Stimulated activated naive CD8-positive, alpha-beta T cell treated with anti-CD3 and anti-CD28 coated beads, Interleukin-15, amount 100 ng/mL, for 72 hours (primary cell): Measurements from ENCODE around the gene FEM1C.
"Not testable (repeated sequence)": the region's sequence is repeated elsewhere in the genome, so short reads cannot be mapped to it uniquely, and the experiment has no call there.

ENCODE experiments used
- ATAC-seq: fragments of 150-1000 bp; cut with Tn5 transposase; 2 replicates; pipeline ENCODE4 v1.10.0; 2021; ENCODE audit warnings: mild to moderate bottlenecking, moderate library complexity
- DNase-seq, 2 donors: peaks; one replicate each; pipeline ENCODE4 v3.0.0; 2021 to 2022
- H3K27ac Mint-ChIP-seq, 2 donors: one replicate each; pipeline ENCODE4 v1.8.0; 2022; ENCODE audit warnings: mild to moderate bottlenecking in 2 of 2, mixed read lengths in 2 of 2, moderate library complexity in 2 of 2
- H3K27me3 Mint-ChIP-seq: one replicate; pipeline ENCODE4 v1.8.0; 2022; ENCODE audit warnings: mixed read lengths
- H3K4me1 Mint-ChIP-seq: one replicate; pipeline ENCODE4 v1.8.0; 2022; ENCODE audit warnings: mild to moderate bottlenecking, mixed read lengths
- H3K4me3 Mint-ChIP-seq, 2 donors: one replicate each; pipeline ENCODE4 v1.8.0; 2022; ENCODE audit warnings: mild to moderate bottlenecking in 2 of 2, mixed read lengths in 2 of 2, moderate library complexity in 1 of 2
- H3K9me3 Mint-ChIP-seq, 2 donors: one replicate each; pipeline ENCODE4 v1.8.0; 2022; ENCODE audit warnings: mixed read lengths in 2 of 2

FEM1C gene

DNA sequence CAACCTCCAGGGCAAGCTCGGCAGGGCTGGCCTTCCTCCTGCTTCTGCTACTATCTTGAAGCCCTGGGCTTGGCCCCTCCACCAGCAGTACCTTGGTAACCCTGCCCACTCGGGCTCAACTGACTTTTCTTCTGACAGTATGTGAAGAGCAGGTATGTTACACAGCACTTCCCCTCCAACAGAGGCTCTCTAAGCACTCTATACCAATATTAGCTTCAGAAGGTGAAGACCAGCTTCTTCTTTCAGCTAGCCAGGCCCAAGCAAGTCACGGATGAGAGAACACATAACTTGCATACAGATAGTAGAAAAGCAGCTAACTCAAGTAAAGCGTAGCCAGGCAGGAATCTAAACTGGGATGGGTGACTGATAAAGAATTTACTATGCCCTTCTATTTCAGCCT, 64.3 kb downstream of the FEM1C start:
- peaks cover 52% of the 10 kb centered on the region for H3K27me3 Mint-ChIP-seq
- peaks cover 13% of the 10 kb centered on the region for H3K4me1 Mint-ChIP-seq
- ATAC-seq (no peak), DNase-seq (no peak)
- no peak overlapping the region for H3K27ac Mint-ChIP-seq
- no peak overlapping the region for H3K4me3 Mint-ChIP-seq
- H3K9me3 Mint-ChIP-seq: peaks cover 0 to 8% of the 10 kb centered on the region in 2 donors

GRCh38 chr5:115479166-115479873, 65.3 kb downstream of the FEM1C start:
- H3K9me3 Mint-ChIP-seq, H3K4me1 Mint-ChIP-seq, H3K27ac Mint-ChIP-seq, ATAC-seq, DNase-seq, H3K4me3 Mint-ChIP-seq: not testable (repeated sequence)
- H3K27me3 Mint-ChIP-seq: peaks cover 56% of the 10 kb centered on the region

- Mint-ChIP-seq H3K9me3 (peaks cover 0 to 8% of the 10 kb centered on the region in 2 donors), H3K27me3 (peaks cover 61% of the 10 kb centered on the region), H3K27ac (no peak overlapping the region), H3K4me3 (no peak overlapping the region), H3K4me1 (no peaks in the 10 kb centered on the region)
- no peak for DNase-seq
- no peak for ATAC-seq
Measured at GRCh38 chr5:115478281-115478680, 66.3 kb downstream of the FEM1C start.

DNA sequence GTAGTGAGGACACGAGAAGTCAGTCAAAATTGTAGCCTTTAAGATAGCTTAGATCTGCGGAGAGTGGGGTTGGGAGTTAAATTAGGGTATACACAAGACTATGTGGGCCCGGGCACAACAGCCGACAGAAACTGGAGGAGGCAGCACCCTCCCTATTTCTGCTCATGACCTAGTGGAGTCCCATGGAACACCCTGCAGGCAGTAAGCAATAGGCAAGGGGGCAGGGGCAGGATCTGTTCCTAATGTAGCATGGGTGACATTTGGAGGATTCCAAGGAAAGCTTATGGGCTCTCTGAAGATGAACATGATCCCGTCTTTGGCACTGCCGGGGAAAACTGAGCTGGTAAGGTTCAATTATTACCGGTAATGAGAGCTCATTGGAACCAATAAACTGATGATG, 67.0 kb downstream of the FEM1C start:
- Mint-ChIP-seq H3K27me3 (peaks cover 64% of the 10 kb centered on the region), H3K27ac (no peak overlapping the region), H3K4me3 (no peak overlapping the region), H3K4me1 (no peaks in the 10 kb centered on the region), H3K9me3 (peaks cover 0 to 8% of the 10 kb centered on the region in 2 donors)
- no peak for ATAC-seq
- DNase-seq: no peak

DNA sequence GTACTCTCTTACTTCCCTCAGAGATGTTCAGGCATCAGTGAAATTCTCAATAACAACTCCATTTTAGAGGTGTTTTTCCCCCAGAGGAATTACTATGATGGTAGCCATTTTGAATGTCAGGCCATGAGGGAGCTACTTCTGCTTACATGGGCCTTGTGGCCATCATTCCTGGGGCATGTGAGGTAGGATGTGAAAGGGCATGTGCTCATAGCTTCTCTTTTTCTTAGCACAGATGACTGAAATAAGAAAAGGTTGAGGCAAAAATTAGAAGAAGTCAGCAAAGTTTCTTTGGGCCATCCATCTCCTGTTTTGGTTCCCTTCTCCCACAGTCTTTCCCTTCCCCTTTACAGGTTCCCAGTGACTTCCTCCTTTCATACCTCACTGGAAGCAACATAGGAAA, 68.8 kb downstream of the FEM1C start:
- H3K4me3 Mint-ChIP-seq: no peak overlapping the region
- peaks cover 72% of the 10 kb centered on the region for H3K27me3 Mint-ChIP-seq
- H3K27ac Mint-ChIP-seq: no peak overlapping the region
- ATAC-seq (no peak), DNase-seq (no peak)
- peaks cover 0 to 8% of the 10 kb centered on the region in 2 donors for H3K9me3 Mint-ChIP-seq
- no peaks in the 10 kb centered on the region for H3K4me1 Mint-ChIP-seq

- Mint-ChIP-seq H3K9me3 (peaks cover 0 to 8% of the 10 kb centered on the region in 2 donors), H3K4me1 (no peaks in the 10 kb centered on the region), H3K27ac (peak overlapping the region in 1 of 2 donors; percentile 7), H3K4me3 (no peak overlapping the region), H3K27me3 (peaks cover 61% of the 10 kb centered on the region)
- DNase-seq (no peak), ATAC-seq (no peak)
Measured at GRCh38 chr5:115472271-115473025, 72.1 kb downstream of the FEM1C start.

DNA sequence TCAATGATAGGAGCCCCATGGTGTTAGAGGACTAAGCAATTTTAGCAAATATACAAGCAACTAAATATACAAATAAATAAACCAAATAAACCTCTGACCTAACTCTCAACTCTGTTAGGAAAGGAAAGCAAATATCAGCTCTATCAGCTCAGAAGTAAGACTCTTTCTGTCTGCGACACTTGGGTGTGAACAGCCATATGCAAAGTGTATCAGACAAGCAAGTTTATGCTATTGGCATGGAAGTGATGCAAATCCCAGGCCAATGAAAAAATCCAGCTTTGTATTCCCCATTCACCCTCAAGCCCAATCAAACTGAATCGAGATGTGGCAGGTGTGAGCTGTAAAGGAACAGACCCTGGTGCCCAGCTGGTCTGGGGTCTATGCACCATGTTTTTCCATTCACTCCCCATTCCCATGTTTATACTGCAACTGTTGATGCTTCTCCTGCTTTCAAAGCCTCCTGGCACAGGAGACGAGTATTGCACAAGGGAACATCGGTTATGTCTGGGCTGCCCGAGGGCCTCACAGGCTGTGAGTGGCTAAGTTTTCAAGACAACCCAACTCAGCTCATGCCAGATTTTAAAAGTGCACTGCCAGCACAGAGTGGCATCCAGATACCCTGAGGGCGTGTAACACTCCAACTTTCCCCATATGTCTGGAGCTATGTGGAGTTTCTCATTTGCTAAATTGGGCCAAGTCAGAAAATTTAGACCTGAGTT, 73.1 kb downstream of the FEM1C start:
- H3K4me3 Mint-ChIP-seq: no peak overlapping the region
- DNase-seq (no peak), ATAC-seq (no peak)
- H3K4me1 Mint-ChIP-seq: no peaks in the 10 kb centered on the region
- peaks cover 0 to 8% of the 10 kb centered on the region in 2 donors for H3K9me3 Mint-ChIP-seq
- H3K27ac Mint-ChIP-seq: no peak overlapping the region
- H3K27me3 Mint-ChIP-seq: peaks cover 61% of the 10 kb centered on the region

DNA sequence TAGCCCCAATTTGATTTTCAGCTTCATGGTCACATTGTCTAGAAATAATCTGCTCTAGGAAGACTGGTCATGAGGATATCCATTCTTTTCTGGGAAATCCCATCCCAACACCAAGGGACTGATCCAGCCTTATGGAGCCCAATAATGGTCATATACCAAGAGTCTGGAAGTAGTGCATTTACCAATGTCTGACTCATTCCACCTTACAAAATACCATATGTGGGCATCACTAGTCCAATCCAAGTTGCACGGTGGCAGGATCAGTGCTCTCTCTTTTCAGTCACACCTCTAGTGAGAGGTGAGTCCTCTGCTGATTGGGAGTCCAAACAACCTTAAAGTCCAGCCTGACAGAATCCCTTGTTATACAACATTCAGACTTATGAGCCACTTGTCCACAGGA, 73.7 kb downstream of the FEM1C start:
- no peak for ATAC-seq

More for the DNA sequence above, 73.7 kb downstream of the FEM1C start:
- H3K4me1 Mint-ChIP-seq: no peaks in the 10 kb centered on the region
- no peak overlapping the region for H3K4me3 Mint-ChIP-seq
- no peak for DNase-seq
- peaks cover 0 to 3% of the 10 kb centered on the region in 2 donors for H3K9me3 Mint-ChIP-seq
- no peak overlapping the region for H3K27ac Mint-ChIP-seq
- H3K27me3 Mint-ChIP-seq: peaks cover 59% of the 10 kb centered on the region
